HL-60 (cell line): Measurements from ENCODE around the gene MYO3B.
"Not testable (repeated sequence)": the region's sequence is repeated elsewhere in the genome, so short reads cannot be mapped to it uniquely, and the experiment has no call there.

ENCODE experiments used
- DNase-seq, 2 experiments: peaks; one replicate each; pipeline ENCODE4 v3.0.0-alpha.2; 2010 to 2020; ENCODE audit warnings: low read depth in 1 of 2, low spot score in 1 of 2
- H3K27ac ChIP-seq: fragments of 250-450 bp; sonication (Bioruptor Pico); replicated peaks from 2 replicates; pipeline ENCODE4 v1.5.1; 2020; ENCODE audit warnings: mild to moderate bottlenecking, moderate library complexity
- H3K27me3 ChIP-seq: fragments of 250-450 bp; sonication (Bioruptor Pico); 2 replicates; pipeline ENCODE4 v1.5.1; 2021; ENCODE audit warnings: mild to moderate bottlenecking, moderate library complexity; ENCODE audit not compliant: insufficient read depth, poor library complexity, severe bottlenecking
- H3K4me3 ChIP-seq: replicated peaks from 2 replicates; pipeline ENCODE4 v1.5.1; 2011; ENCODE audit warnings: mild to moderate bottlenecking, control low read depth, low read length; ENCODE audit not compliant: insufficient read depth
- CTCF ChIP-seq: IDR thresholded peaks from one replicate; pipeline ENCODE4 v1.5.1; 2011; ENCODE audit warnings: low read length, control low read depth, inconsistent platforms; ENCODE audit not compliant: insufficient read depth
- GABPA ChIP-seq: IDR thresholded peaks from 2 replicates; pipeline ENCODE4 v1.6.1; 2012; ENCODE audit warnings: low read depth
- POLR2AphosphoS5 ChIP-seq: IDR thresholded peaks from 2 replicates; pipeline ENCODE4 v1.6.1; 2012; ENCODE audit warnings: low read depth
- SPI1 ChIP-seq: IDR thresholded peaks from 2 replicates; pipeline ENCODE4 v1.6.1; 2012; ENCODE audit warnings: low read depth, mild to moderate bottlenecking, borderline replicate concordance
- TF ChIP-seq, protein P1 (sequence below): IDR thresholded peaks from 2 replicates; pipeline ENCODE4 v1.6.1; 2012; ENCODE audit warnings: low read depth; ENCODE audit not compliant: insufficient replicate concordance

The MYO3B gene

GRCh38 chr2:170263728-170264521 lies 86.0 kb downstream of the MYO3B start:
- TF ChIP-seq SPI1, result peak; percentile 91
- not testable (repeated sequence) for H3K4me3 ChIP-seq, H3K27ac ChIP-seq, H3K27me3 ChIP-seq
- DNase-seq, result peak in 1 of 2 experiments; percentile 13

DNA sequence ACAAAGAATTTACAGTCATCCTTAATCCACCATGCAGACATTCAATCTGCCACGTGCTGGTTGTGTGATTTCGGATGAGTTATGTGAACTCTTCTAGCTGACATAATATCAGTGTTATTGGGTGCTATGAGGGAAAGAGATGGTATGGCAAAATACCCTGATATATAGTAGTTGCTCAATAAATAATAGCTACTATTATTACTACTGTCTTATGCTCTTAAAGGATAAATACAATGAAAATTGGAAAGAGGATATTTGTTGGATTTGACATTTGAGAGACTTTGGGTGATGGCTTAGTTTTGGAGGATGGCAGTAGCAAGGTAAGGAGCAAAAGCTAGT lies 86.5 kb downstream of the MYO3B start:
- Histone ChIP-seq H3K27ac (no peak overlapping the region), H3K27me3 (peaks cover 2% of the 10 kb centered on the region), H3K4me3 (no peak overlapping the region)
- no peak for TF ChIP-seq SPI1
- no peak for DNase-seq

DNA sequence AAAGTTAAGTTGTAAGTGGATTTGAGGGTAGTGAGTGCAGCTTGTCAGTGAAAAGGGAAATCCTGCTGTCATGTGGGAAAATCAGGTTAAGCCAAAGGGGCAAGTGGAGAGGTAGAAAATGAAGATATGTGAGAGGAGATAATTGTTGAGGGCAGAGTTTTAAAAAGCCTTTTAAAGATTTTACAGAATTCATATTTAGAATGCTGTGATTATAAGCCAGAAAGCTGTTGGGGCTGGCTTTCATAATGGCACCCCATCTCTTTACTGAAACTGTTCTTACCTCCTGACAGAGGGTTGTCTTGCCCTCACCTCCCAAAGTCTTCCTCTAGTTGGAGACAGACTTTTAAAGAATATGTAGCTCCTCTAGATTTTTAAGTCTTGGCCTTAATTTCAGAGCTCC lies 86.9 kb downstream of the MYO3B start:
- TF ChIP-seq, protein P1, sequence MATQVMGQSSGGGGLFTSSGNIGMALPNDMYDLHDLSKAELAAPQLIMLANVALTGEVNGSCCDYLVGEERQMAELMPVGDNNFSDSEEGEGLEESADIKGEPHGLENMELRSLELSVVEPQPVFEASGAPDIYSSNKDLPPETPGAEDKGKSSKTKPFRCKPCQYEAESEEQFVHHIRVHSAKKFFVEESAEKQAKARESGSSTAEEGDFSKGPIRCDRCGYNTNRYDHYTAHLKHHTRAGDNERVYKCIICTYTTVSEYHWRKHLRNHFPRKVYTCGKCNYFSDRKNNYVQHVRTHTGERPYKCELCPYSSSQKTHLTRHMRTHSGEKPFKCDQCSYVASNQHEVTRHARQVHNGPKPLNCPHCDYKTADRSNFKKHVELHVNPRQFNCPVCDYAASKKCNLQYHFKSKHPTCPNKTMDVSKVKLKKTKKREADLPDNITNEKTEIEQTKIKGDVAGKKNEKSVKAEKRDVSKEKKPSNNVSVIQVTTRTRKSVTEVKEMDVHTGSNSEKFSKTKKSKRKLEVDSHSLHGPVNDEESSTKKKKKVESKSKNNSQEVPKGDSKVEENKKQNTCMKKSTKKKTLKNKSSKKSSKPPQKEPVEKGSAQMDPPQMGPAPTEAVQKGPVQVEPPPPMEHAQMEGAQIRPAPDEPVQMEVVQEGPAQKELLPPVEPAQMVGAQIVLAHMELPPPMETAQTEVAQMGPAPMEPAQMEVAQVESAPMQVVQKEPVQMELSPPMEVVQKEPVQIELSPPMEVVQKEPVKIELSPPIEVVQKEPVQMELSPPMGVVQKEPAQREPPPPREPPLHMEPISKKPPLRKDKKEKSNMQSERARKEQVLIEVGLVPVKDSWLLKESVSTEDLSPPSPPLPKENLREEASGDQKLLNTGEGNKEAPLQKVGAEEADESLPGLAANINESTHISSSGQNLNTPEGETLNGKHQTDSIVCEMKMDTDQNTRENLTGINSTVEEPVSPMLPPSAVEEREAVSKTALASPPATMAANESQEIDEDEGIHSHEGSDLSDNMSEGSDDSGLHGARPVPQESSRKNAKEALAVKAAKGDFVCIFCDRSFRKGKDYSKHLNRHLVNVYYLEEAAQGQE, result no peak
- TF ChIP-seq POLR2AphosphoS5, result no peak
- TF ChIP-seq SPI1, result no peak
- no peak for TF ChIP-seq CTCF
- TF ChIP-seq GABPA, result no peak
- Histone ChIP-seq H3K4me3 (no peak overlapping the region), H3K27ac (no peak overlapping the region), H3K27me3 (peaks cover 2% of the 10 kb centered on the region)
- no peak for DNase-seq

DNA sequence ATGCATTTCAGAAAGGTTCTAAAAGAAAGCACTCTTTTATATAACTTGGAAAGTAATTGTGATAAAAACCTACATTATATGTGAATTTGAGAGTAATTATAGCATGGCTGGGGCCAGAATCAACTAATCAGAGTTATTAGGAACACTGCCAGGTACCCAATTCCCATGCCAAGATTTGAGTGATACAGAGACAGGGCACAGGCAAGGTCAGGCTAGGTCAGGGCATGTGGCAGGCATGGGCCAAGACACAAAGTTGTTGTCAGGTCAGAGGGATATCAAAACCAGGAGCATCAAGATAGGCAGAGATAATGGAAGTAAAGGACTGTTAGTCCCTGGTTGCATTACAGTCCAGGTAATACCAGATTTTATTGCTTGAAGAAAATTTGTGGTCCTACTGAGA lies 87.4 kb downstream of the MYO3B start:
- no peak overlapping the region for H3K27ac ChIP-seq
- DNase-seq, result no peak
- peaks cover 2% of the 10 kb centered on the region for H3K27me3 ChIP-seq
- no peak for TF ChIP-seq SPI1
- TF ChIP-seq, protein P1, result no peak
- TF ChIP-seq GABPA, result no peak
- no peak for TF ChIP-seq CTCF
- no peak for TF ChIP-seq POLR2AphosphoS5
- no peak overlapping the region for H3K4me3 ChIP-seq

DNA sequence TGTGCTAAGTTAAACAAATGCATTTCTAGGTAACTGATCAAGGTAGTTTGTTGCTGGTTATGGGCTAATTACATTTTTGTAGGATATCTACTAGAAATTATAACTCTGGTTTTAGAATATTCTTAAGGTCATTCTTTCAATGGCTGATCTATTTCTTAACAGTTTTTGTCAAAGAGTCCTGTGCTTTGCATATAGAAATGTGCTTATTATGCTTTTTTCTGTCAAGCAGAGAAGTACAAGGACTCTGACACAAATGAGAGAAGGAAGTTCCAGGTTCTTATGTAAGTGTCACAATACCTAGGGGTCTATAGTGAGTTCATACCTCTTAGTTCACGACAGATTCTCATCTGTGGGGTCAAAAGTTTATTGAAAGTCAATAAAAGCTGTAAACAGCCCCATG lies 88.4 kb downstream of the MYO3B start:
- Histone ChIP-seq H3K27ac (no peak overlapping the region), H3K27me3 (peaks cover 6% of the 10 kb centered on the region), H3K4me3 (no peak overlapping the region)
- DNase-seq, result no peak
- no peak for TF ChIP-seq POLR2AphosphoS5
- TF ChIP-seq, protein P1, result no peak
- no peak for TF ChIP-seq GABPA
- no peak for TF ChIP-seq CTCF
- no peak for TF ChIP-seq SPI1
